GM23248 (cell line): ENCODE data around the gene PARP15.

ENCODE experiments used
- EZH2 ChIP-seq: fragments of 200-600 bp; sonication (generic); IDR thresholded peaks from 2 replicates; pipeline ENCODE4 v1.6.1; 2018; ENCODE audit warnings: antibody characterized with exemption, mild to moderate bottlenecking; ENCODE audit not compliant: insufficient read depth, poor library complexity, severe bottlenecking
- EZH2phosphoT487 ChIP-seq: fragments of 200-600 bp; sonication (generic); IDR thresholded peaks from 2 replicates; pipeline ENCODE4 v1.6.1; 2018; ENCODE audit warnings: antibody characterized with exemption, moderate library complexity, mild to moderate bottlenecking, low read depth; ENCODE audit not compliant: insufficient read depth

DNA sequence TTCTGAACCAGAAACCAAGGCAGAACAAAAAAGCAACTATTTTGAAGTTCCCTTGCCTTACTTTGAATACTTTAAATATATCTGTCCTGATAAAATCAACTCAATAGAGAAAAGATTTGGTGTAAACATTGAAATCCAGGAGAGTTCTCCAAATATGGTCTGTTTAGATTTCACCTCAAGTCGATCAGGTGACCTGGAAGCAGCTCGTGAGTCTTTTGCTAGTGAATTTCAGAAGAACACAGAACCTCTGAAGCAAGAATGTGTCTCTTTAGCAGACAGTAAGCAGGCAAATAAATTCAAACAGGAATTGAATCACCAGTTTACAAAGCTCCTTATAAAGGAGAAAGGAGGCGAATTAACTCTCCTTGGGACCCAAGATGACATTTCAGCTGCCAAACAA lies 8.7 kb upstream of the PARP15 start:
- TF ChIP-seq EZH2, result no peak
- no peak for TF ChIP-seq EZH2phosphoT487
